K562 (cell line): ENCODE measurements around the gene EOLA1. TPM values are rescaled to one million over a fixed set of nuclear protein-coding genes. Genes with fewer than 3 reads are reported as not detected.

Source experiments
- FOXA1 ChIP-seq: fragments of 450-650 bp; IDR thresholded peaks from 2 replicates; pipeline ENCODE4 v1.6.1; 2016; ENCODE audit warnings: mild to moderate bottlenecking, borderline replicate concordance
- MAZ ChIP-seq, 2 experiments: fragments of 450-650 bp in 1 of 2; sonication (generic) in 1 of 2; formaldehyde crosslinking; IDR thresholded peaks in 1 of 2; conservative IDR thresholded peaks in 1 of 2; 2 replicates each; pipeline versions ENCODE4 v1.4.0 to v1.5.0; 2020; ENCODE audit warnings: mild to moderate bottlenecking in 1 of 2, missing genetic modification reagents in 1 of 2
- MCM5 ChIP-seq: fragments of 450-650 bp; IDR thresholded peaks from 2 replicates; pipeline ENCODE4 v1.6.1; 2016; ENCODE audit warnings: low read depth
- MTA1 ChIP-seq: fragments of 450-650 bp; IDR thresholded peaks from 2 replicates; pipeline ENCODE4 v1.6.1; 2017; ENCODE audit warnings: borderline replicate concordance
- NR1H2 ChIP-seq: sonication (generic); formaldehyde crosslinking; IDR thresholded peaks from 2 replicates; pipeline ENCODE4 v1.4.0; 2020; ENCODE audit warnings: mild to moderate bottlenecking, missing genetic modification reagents
- SMAD2 ChIP-seq: fragments of 150-350 bp; IDR thresholded peaks from 2 replicates; pipeline ENCODE4 v1.6.1; 2014; ENCODE audit warnings: low read depth, mild to moderate bottlenecking, low read length
- TEAD2 ChIP-seq: fragments of 450-650 bp; IDR thresholded peaks from 2 replicates; pipeline ENCODE4 v1.6.1; 2016; ENCODE audit warnings: missing genetic modification characterization, control low read depth, missing compliant biosample characterization
- TRIM24 ChIP-seq, 2 experiments: fragments of 450-650 bp; IDR thresholded peaks; 2 replicates each; pipeline ENCODE4 v1.6.1; 2016
- polyA plus RNA-seq, 8 experiments: library from polyadenylated mRNA; depleted of rRNA in 4 of 8; stranded (reverse) in 5 of 8; unstranded in 3 of 8; fragments of >200 nt; fragmentation: Nextera tagmentation in 2 of 8; fragmentation: Illumina TruSeq in 1 of 8; extraction: Ambion mirVana in 2 of 8; extraction: Trizol in 1 of 8; gene quantifications; 2 replicates each; pipeline versions ENCODE4 v1.2.1 to v1.2.3, GENCODE V29; 2011 to 2014; ENCODE audit warnings: inconsistent platforms in 1 of 8, missing spikeins in 1 of 8
- total RNA-seq, 7 experiments: library from RNA; depleted of rRNA in 6 of 7; stranded (reverse); fragments of >200 nt in 6 of 7; fragmentation: Illumina TruSeq in 2 of 7; extraction: Trizol in 2 of 7; gene quantifications; 2 replicates each; pipeline versions ENCODE4 v1.2.1 to v1.2.3, GENCODE V29; 2011 to 2021; ENCODE audit warnings: low replicate concordance in 1 of 7
- TF ChIP-seq, protein P1 (sequence below), 2 experiments: fragments of 450-650 bp; IDR thresholded peaks; 2 replicates each; pipeline ENCODE4 v1.6.1; 2016; ENCODE audit warnings: mild to moderate bottlenecking in 2 of 2, borderline replicate concordance in 1 of 2, low read depth in 1 of 2, moderate library complexity in 1 of 2
- TF ChIP-seq, protein P2 (sequence below): fragments of 450-650 bp; formaldehyde crosslinking; IDR thresholded peaks from 2 replicates; pipeline ENCODE4 v1.4.0; 2020; ENCODE audit warnings: mild to moderate bottlenecking, moderate library complexity
- TF ChIP-seq, protein P3 (sequence below): fragments of 250-450 bp; sonication (Bioruptor Pico); IDR thresholded peaks from 2 replicates; pipeline ENCODE4 v1.5.0; 2020; ENCODE audit warnings: mild to moderate bottlenecking

EOLA1 gene
- total and polyA plus RNA-seq, 9 of the 15 experiments (the other 6 are each of a cell fraction or from before 2014, with no cell fraction given) = 6.3 to 32.9 (median 18.2) TPM

DNA sequence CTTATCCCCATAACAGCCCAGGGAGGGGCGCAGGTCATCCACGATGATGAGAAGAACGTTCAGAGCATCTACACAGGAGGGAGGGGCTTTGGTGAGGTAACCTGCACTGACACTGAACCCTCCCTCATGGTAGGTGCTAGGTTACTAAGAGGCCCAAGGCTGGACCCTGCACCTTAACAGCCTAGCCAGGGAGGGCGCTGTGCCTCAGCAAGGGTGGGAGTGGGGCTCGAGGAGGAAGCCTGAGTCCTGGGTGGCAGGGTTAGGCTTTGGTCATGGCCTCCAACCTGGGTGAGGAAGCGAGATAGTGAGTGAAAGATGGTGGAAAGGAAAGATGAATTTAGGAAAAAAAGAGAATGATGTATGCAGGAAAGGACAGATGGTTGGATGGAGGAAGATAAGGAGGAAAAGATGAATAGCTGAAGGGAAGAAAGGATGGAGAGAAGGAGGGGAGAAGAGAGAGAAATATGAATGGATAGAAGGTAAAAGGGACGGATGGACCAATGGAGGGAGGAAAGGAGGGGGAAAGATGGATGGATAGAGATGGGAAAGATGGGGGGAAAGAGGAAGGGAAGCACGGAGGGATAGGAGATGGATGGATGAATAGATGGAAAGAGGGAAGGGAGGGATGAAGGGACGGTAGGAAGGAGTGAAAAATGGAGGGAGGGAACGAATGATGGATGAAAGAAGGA is 36.4 kb upstream of the EOLA1 start (continued):
- TF ChIP-seq, protein P1, sequence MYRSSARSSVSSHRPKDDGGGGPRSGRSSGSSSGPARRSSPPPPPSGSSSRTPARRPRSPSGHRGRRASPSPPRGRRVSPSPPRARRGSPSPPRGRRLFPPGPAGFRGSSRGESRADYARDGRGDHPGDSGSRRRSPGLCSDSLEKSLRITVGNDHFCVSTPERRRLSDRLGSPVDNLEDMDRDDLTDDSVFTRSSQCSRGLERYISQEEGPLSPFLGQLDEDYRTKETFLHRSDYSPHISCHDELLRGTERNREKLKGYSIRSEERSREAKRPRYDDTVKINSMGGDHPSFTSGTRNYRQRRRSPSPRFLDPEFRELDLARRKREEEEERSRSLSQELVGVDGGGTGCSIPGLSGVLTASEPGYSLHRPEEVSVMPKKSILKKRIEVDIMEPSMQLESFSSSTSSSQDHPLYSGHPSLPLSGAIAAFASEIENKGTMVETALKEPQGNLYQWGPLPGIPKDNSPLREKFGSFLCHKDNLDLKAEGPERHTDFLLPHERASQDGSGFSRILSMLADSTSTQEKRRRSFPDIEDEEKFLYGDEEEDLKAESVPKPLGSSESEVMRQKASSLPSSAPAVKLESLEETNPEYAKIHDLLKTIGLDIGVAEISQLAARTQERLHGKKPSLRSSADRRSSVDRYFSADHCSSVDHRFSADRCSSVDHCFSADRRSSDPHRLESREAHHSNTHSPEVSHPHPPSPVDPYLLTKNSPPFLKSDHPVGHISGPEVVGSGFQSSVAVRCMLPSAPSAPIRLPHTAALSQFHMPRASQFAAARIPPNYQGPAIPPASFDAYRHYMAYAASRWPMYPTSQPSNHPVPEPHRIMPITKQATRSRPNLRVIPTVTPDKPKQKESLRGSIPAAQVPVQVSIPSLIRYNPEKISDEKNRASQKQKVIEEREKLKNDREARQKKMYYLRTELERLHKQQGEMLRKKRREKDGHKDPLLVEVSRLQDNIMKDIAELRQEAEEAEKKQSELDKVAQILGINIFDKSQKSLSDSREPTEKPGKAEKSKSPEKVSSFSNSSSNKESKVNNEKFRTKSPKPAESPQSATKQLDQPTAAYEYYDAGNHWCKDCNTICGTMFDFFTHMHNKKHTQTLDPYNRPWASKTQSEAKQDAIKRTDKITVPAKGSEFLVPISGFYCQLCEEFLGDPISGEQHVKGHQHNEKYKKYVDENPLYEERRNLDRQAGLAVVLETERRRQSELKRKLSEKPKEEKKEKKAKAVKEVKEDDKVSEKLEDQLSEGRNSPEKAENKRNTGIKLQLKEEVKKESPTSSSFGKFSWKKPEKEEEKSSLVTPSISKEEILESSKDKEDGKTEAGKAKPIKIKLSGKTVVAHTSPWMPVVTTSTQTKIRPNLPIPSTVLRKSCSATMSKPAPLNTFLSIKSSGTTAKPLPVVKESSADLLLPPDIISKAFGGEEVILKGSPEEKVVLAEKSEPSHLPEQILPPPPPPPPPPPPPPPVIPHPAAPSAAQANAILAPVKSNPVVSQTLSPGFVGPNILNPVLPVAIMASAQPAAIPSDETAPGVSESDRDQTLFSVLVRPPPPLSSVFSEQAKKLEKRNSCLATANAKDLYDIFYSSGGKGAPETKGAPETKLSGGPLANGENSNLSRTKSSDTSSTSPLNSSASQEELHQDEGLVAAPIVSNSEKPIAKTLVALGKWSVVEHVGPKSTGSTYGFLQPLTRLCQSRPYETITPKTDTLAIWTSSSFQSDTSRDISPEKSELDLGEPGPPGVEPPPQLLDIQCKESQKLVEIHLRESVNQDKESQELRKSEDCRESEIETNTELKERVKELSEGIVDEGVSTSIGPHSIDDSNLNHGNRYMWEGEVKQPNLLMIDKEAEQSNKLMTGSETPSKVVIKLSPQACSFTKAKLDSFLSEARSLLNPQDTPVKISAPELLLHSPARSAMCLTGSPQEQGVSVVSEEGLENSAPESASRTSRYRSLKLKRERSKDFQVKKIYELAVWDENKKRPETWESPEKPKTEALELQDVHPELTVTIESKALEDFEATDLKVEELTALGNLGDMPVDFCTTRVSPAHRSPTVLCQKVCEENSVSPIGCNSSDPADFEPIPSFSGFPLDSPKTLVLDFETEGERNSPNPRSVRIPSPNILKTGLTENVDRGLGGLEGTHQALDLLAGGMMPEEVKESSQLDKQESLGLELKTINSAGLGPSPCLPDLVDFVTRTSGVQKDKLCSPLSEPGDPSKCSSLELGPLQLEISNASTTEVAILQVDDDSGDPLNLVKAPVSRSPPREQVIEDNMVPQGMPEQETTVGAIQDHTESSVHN (IDR thresholded peaks at IDR 0.05; ENCODE audit: borderline replicate concordance in 1 of 2, low read depth in 1 of 2) = no peak
- TF ChIP-seq, protein P2, sequence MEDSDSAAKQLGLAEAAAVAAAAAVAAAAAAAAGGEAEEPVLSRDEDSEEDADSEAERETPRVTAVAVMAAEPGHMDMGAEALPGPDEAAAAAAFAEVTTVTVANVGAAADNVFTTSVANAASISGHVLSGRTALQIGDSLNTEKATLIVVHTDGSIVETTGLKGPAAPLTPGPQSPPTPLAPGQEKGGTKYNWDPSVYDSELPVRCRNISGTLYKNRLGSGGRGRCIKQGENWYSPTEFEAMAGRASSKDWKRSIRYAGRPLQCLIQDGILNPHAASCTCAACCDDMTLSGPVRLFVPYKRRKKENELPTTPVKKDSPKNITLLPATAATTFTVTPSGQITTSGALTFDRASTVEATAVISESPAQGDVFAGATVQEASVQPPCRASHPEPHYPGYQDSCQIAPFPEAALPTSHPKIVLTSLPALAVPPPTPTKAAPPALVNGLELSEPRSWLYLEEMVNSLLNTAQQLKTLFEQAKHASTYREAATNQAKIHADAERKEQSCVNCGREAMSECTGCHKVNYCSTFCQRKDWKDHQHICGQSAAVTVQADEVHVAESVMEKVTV (CRISPR knock-in tag) = no peak
- TF ChIP-seq SMAD2 (no peak), TRIM24 (IDR thresholded peaks at IDR 0.05) (no peak), MAZ (CRISPR knock-in tag; conservative IDR thresholded peaks at IDR 0.05 in 1 of 2, IDR thresholded peaks at IDR 0.05 in 1 of 2) (peak in 1 of 2 experiments; percentile 40; a peak in 1 of 4 replicates), MTA1 (0 out of 2 replicates have a peak, but pooled peaks have one; percentile 45), FOXA1 (no peak), NR1H2 (no peak), TEAD2 (tag) (no peak), MCM5 (no peak)
- TF ChIP-seq, protein P3, sequence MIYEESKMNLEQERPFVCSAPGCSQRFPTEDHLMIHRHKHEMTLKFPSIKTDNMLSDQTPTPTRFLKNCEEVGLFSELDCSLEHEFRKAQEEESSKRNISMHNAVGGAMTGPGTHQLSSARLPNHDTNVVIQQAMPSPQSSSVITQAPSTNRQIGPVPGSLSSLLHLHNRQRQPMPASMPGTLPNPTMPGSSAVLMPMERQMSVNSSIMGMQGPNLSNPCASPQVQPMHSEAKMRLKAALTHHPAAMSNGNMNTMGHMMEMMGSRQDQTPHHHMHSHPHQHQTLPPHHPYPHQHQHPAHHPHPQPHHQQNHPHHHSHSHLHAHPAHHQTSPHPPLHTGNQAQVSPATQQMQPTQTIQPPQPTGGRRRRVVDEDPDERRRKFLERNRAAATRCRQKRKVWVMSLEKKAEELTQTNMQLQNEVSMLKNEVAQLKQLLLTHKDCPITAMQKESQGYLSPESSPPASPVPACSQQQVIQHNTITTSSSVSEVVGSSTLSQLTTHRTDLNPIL (CRISPR knock-in tag) = no peak
